Panc1 (cell line): ENCODE results near the gene CD34. TPM values are rescaled to one million over a fixed set of nuclear protein-coding genes. Genes with fewer than 3 reads are reported as not detected.
A peak's percentile ranks its signal among the peaks of the same experiment; 100 is the strongest.

Experiments
- ATAC-seq: fragments of 200-7000 bp; cut with Tn5 transposase; 2 replicates; pipeline ENCODE4 v1.9.1; 2020; ENCODE audit warnings: mild to moderate bottlenecking, moderate library complexity
- BruUV-seq: library from RNA; stranded (reverse); fragments of 400-500 nt; replicated peaks from 2 replicates; lab custom pipeline; 2021; lab: Mats Ljungman, UMichigan
- CTCF ChIA-PET: fragments of 300-600 bp; sonication (Branson Sonifier 250); formaldehyde crosslinking; loops from one replicate; lab custom pipeline; 2022; ENCODE audit warnings: antibody characterized with exemption; lab: Charles Lee
- POLR2A ChIA-PET: fragments of 300-600 bp; sonication (Branson Sonifier 250); formaldehyde crosslinking; loops from one replicate; lab custom pipeline; 2022; ENCODE audit warnings: antibody characterized with exemption; lab: Charles Lee
- DNase-seq: peaks from one replicate; pipeline ENCODE4 v3.0.0-alpha.2; 2010; ENCODE audit warnings: low read depth, low spot score
- H3K27ac ChIP-seq: 2 replicates; pipeline ENCODE4 v1.5.1; 2011; ENCODE audit warnings: mild to moderate bottlenecking, low read length, inconsistent platforms
- H3K27me3 ChIP-seq: fragments of 200-500 bp; sonication (Bioruptor generic); 2 replicates; pipeline ENCODE4 v1.6.0; 2014; ENCODE audit warnings: low read length, inconsistent platforms; ENCODE audit not compliant: control insufficient read depth, insufficient read depth
- H3K36me3 ChIP-seq: fragments of 200-500 bp; sonication (Bioruptor generic); 2 replicates; pipeline ENCODE4 v1.5.1; 2014; ENCODE audit warnings: inconsistent platforms, mild to moderate bottlenecking, low read length, moderate library complexity; ENCODE audit not compliant: control insufficient read depth, insufficient read depth
- H3K4me1 ChIP-seq: 2 replicates; pipeline ENCODE4 v1.5.1; 2011; ENCODE audit warnings: inconsistent platforms, mild to moderate bottlenecking, low read length, moderate library complexity; ENCODE audit not compliant: control insufficient read depth, insufficient read depth
- H3K4me3 ChIP-seq, 2 experiments: 2 replicates each; pipeline ENCODE4 v1.5.1; 2011 to 2012; ENCODE audit warnings: low read depth in 2 of 2, low read length in 2 of 2, mild to moderate bottlenecking in 2 of 2, inconsistent platforms in 1 of 2, moderate library complexity in 1 of 2
- H3K9me3 ChIP-seq: fragments of 200-500 bp; sonication (Bioruptor generic); 2 replicates; pipeline ENCODE4 v1.5.1; 2014; ENCODE audit warnings: low read depth, mild to moderate bottlenecking, inconsistent platforms, low read length, moderate library complexity; ENCODE audit not compliant: control insufficient read depth, insufficient read depth
- CTCF ChIP-seq: fragments of 450-650 bp; IDR thresholded peaks from 2 replicates; pipeline ENCODE4 v1.5.1; 2017; ENCODE audit warnings: mild to moderate bottlenecking
- POLR2AphosphoS5 ChIP-seq: IDR thresholded peaks from 2 replicates; pipeline ENCODE4 v1.6.1; 2012; ENCODE audit warnings: mild to moderate bottlenecking, low read depth, low read length, moderate library complexity
- REST ChIP-seq, 2 experiments: IDR thresholded peaks; 2 replicates each; pipeline ENCODE4 v1.6.1; 2011 to 2012; ENCODE audit warnings: low read depth in 2 of 2, control low read depth in 1 of 2, low read length in 1 of 2, mild to moderate bottlenecking in 1 of 2, moderate library complexity in 1 of 2; ENCODE audit not compliant: insufficient read depth in 1 of 2
- SIN3A ChIP-seq: IDR thresholded peaks from 2 replicates; pipeline ENCODE4 v1.6.1; 2012; ENCODE audit warnings: low read depth, mild to moderate bottlenecking, low read length, moderate library complexity, borderline replicate concordance; ENCODE audit not compliant: insufficient read depth
- TCF7L2 ChIP-seq: IDR thresholded peaks from 2 replicates; pipeline ENCODE4 v1.6.1; 2011; ENCODE audit warnings: mild to moderate bottlenecking, low read depth, low read length, inconsistent platforms
- in situ Hi-C: cut with HindIII; loops from 2 replicates; pipeline ENCODE4 v1.10.0; 2016; ENCODE audit warnings: low sequenced_read_pairs, low pct_unique_long_range_greater_than_20kb
- intact Hi-C: fragments of 100-400 bp; cut with micrococcal nuclease; formaldehyde crosslinking; loops from one replicate; pipeline ENCODE4 v1.10.0; 2022; ENCODE audit not compliant: unreplicated experiment
- total RNA-seq: library from RNA; stranded (reverse); gene quantifications from one replicate; pipeline ENCODE4 v1.2.1, GENCODE V29; 2021; ENCODE audit not compliant: unreplicated experiment

CD34 gene
- total RNA-seq, 1 experiment from 2014 or later = 0.15 TPM

- peaks cover 5% of the 10 kb centered on the region; the same call in 1 of the 2 replicates for H3K4me1 ChIP-seq
- no peak overlapping the region for H3K27ac ChIP-seq
- TF ChIP-seq TCF7L2 (no peak), POLR2AphosphoS5 (no peak), CTCF (no peak), SIN3A (no peak), REST (IDR thresholded peaks at IDR 0.05; ENCODE audit: insufficient read depth in 1 of 2, low read depth in 2 of 2, low read length in 1 of 2) (no peak)
- H3K9me3 ChIP-seq = no peaks in the 10 kb centered on the region
- no peak for DNase-seq
- CTCF ChIA-PET = interaction anchor here (0.6 to 1.1 kb wide), 2 partner anchors 70 to 96 kb away, joined by 4 to 8 read pairs; no protein-coding TSS in a partner anchor
- POLR2A ChIA-PET = no interaction called here
- peak overlapping the region; percentile 60 to 62 for H3K4me3 ChIP-seq
- in situ Hi-C loops = no loop called here
- intact Hi-C loops = no loop called here
- ATAC-seq = no peak
- no peaks in the 10 kb centered on the region for H3K27me3 ChIP-seq
- no peaks in the 10 kb centered on the region for H3K36me3 ChIP-seq
- no TSS peak for BruUV-seq
These were observed 43.5 kb downstream of the CD34 start for GRCh38 chr1:207867136-207868109.

- ATAC-seq (no peak), DNase-seq (no peak)
- TSS peak; percentile 41 for BruUV-seq
- CTCF ChIA-PET = no interaction called here
- POLR2A ChIA-PET = no interaction called here
- Histone ChIP-seq H3K27ac (no peak overlapping the region), H3K9me3 (no peaks in the 10 kb centered on the region), H3K4me3 (no peak overlapping the region), H3K27me3 (no peaks in the 10 kb centered on the region), H3K4me1 (peaks cover 5% of the 10 kb centered on the region; the same call in 1 of the 2 replicates), H3K36me3 (no peaks in the 10 kb centered on the region)
- intact Hi-C loops = no loop called here
- no peak for TF ChIP-seq TCF7L2
- TF ChIP-seq SIN3A = no peak
- TF ChIP-seq POLR2AphosphoS5 = no peak
- no peak for TF ChIP-seq CTCF
- no peak for TF ChIP-seq REST (IDR thresholded peaks at IDR 0.05; ENCODE audit: insufficient read depth in 1 of 2, low read depth in 2 of 2, low read length in 1 of 2)
- in situ Hi-C loops = no loop called here
These were observed 44.3 kb downstream of the CD34 start for GRCh38 chr1:207866471-207867135.
